ENCODE results near the gene PCED1B.

GRCh38 chr12:47152095-47152494, 72.7 kb downstream of the PCED1B start:
- no peak for TF ChIP-seq CTCF (IDR thresholded peaks at IDR 0.05; ENCODE audit: insufficient read depth, low read length, poor library complexity, severe bottlenecking)
- TF ChIP-seq EZH2phosphoT487 (conservative IDR thresholded peaks at IDR 0.05; ENCODE audit: low read length), result no peak
